Right atrium auricular region (tissue), 2 donors: ENCODE measurements around the gene LPP. TPM values are rescaled to one million over a fixed set of nuclear protein-coding genes. Genes with fewer than 3 reads are reported as not detected.

Source experiments
- DNase-seq: peaks from one replicate; pipeline ENCODE4 v3.0.0-alpha.2; 2019; ENCODE audit warnings: low spot score
- H3K27ac ChIP-seq, 2 donors: fragments of 200-600 bp; sonication (generic); 1 replicate in 1 of 2; 2 replicates in 1 of 2; pipeline ENCODE4 v1.5.1; 2016 to 2019
- H3K27me3 ChIP-seq, 2 donors: fragments of 200-600 bp; sonication (generic); one replicate each; pipeline versions ENCODE4 v1.5.1 to v1.6.0; 2017 to 2019
- H3K36me3 ChIP-seq: fragments of 200-600 bp; sonication (generic); one replicate; pipeline ENCODE4 v1.5.1; 2016
- H3K4me1 ChIP-seq, 2 donors: fragments of 200-600 bp; sonication (generic); one replicate each; pipeline versions ENCODE4 v1.5.1 to v1.6.0; 2017 to 2019
- H3K4me3 ChIP-seq, 2 donors: fragments of 200-600 bp; sonication (generic); 1 replicate in 1 of 2; 2 replicates in 1 of 2; pipeline ENCODE4 v1.5.1; 2017 to 2019; ENCODE audit warnings: mild to moderate bottlenecking in 1 of 2, moderate library complexity in 1 of 2
- H3K9me3 ChIP-seq, 2 donors: fragments of 200-600 bp; sonication (generic); one replicate each; pipeline ENCODE4 v1.5.1; 2019
- total RNA-seq, 2 donors: library from RNA; depleted of rRNA; stranded (reverse); fragments of >200 nt; gene quantifications; one replicate each; pipeline ENCODE4 v1.1.0, GENCODE V29; 2016
- TF ChIP-seq, protein P1 (sequence below), 2 donors: fragments of 200-600 bp; sonication (generic); IDR thresholded peaks; one replicate each; pipeline ENCODE4 v1.5.1; 2019; ENCODE audit warnings: antibody characterized with exemption in 2 of 2

Gene LPP
- total RNA-seq, 2 donors from 2014 or later, result 117 to 186 TPM

- Histone ChIP-seq H3K36me3 (no peaks in the 10 kb centered on the region), H3K4me1 (peaks cover 0 to 27% of the 10 kb centered on the region in 2 donors), H3K4me3 (no peak overlapping the region), H3K27ac (peak overlapping the region in 1 of 2 donors; percentile 54), H3K27me3 (no peaks in the 10 kb centered on the region), H3K9me3 (no peaks in the 10 kb centered on the region)
- DNase-seq, result no peak
- TF ChIP-seq, protein P1, sequence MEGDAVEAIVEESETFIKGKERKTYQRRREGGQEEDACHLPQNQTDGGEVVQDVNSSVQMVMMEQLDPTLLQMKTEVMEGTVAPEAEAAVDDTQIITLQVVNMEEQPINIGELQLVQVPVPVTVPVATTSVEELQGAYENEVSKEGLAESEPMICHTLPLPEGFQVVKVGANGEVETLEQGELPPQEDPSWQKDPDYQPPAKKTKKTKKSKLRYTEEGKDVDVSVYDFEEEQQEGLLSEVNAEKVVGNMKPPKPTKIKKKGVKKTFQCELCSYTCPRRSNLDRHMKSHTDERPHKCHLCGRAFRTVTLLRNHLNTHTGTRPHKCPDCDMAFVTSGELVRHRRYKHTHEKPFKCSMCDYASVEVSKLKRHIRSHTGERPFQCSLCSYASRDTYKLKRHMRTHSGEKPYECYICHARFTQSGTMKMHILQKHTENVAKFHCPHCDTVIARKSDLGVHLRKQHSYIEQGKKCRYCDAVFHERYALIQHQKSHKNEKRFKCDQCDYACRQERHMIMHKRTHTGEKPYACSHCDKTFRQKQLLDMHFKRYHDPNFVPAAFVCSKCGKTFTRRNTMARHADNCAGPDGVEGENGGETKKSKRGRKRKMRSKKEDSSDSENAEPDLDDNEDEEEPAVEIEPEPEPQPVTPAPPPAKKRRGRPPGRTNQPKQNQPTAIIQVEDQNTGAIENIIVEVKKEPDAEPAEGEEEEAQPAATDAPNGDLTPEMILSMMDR (IDR thresholded peaks at IDR 0.05), result no peak
These were observed 728.1 kb downstream of the LPP start for GRCh38 chr3:188881954-188882641.

GRCh38 chr3:188884299-188885043, 730.5 kb downstream of the LPP start:
- TF ChIP-seq, protein P1 (IDR thresholded peaks at IDR 0.05), result no peak

DNA sequence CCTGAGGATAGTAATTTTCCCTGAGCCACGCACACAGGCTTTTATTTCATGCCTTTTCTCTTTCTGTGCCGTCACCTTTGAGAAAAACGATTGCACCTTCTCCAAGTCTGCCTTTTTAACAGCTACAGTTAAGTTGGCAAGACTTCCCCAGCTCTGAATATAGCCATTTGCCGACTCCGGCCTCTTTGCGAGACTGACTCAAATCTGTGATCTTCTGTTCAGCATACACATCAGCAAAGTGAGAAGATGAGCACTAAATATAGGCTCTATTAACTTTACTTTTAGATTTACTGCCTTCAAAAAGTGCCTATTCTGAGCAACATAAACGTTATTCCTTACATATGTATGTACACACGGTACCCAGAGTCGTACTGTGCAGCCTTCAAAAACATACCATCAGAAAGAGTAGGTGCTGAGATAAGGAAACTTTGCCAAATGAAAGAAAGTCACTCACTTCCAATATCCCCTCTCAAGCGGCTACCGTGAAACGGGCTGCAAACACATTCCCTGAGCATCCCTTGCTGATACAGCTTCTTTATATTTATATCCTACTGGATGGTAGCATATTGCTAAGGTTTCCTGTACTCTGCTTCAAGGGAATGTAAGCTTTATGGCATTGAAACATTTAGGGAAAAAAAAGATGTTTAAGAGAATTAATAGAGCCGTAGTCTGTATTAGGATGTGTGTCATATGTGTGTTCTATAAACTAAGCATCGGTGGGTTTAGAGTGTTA, 734.5 kb downstream of the LPP start:
- Histone ChIP-seq H3K27ac (peak overlapping the region; percentile 64 to 82), H3K9me3 (no peaks in the 10 kb centered on the region), H3K4me1 (peaks cover 0 to 17% of the 10 kb centered on the region in 2 donors), H3K36me3 (no peaks in the 10 kb centered on the region), H3K4me3 (no peak overlapping the region), H3K27me3 (no peaks in the 10 kb centered on the region)
- no peak for DNase-seq
- TF ChIP-seq, protein P1 (IDR thresholded peaks at IDR 0.05), result no peak

More at GRCh38 chr3:188884299-188885043, 730.5 kb downstream of the LPP start:
- no peaks in the 10 kb centered on the region for H3K9me3 ChIP-seq
- no peak for DNase-seq
- peaks cover 0 to 33% of the 10 kb centered on the region in 2 donors for H3K4me1 ChIP-seq
- no peaks in the 10 kb centered on the region for H3K36me3 ChIP-seq
- H3K27ac ChIP-seq, result no peak overlapping the region
- no peaks in the 10 kb centered on the region for H3K27me3 ChIP-seq
- no peak overlapping the region for H3K4me3 ChIP-seq

- TF ChIP-seq, protein P1 (IDR thresholded peaks at IDR 0.05), result no peak
- no peak for DNase-seq
- no peaks in the 10 kb centered on the region for H3K9me3 ChIP-seq
- no peaks in the 10 kb centered on the region for H3K27me3 ChIP-seq
- no peaks in the 10 kb centered on the region for H3K36me3 ChIP-seq
- peak overlapping the region; percentile 64 to 82 for H3K27ac ChIP-seq
- H3K4me3 ChIP-seq, result no peak overlapping the region
- peaks cover 0 to 17% of the 10 kb centered on the region in 2 donors for H3K4me1 ChIP-seq
These were observed 735.1 kb downstream of the LPP start for GRCh38 chr3:188889054-188889491.

- no peaks in the 10 kb centered on the region for H3K9me3 ChIP-seq
- H3K27ac ChIP-seq, result no peak overlapping the region
- DNase-seq, result no peak
- H3K4me3 ChIP-seq, result no peak overlapping the region
- H3K4me1 ChIP-seq, result peaks cover 0 to 17% of the 10 kb centered on the region in 2 donors
- H3K27me3 ChIP-seq, result no peaks in the 10 kb centered on the region
- H3K36me3 ChIP-seq, result no peaks in the 10 kb centered on the region
- TF ChIP-seq, protein P1 (IDR thresholded peaks at IDR 0.05), result no peak
These were observed 736.8 kb downstream of the LPP start for GRCh38 chr3:188890572-188891270.
